K562 (cell line): ENCODE results near the gene PSMB11. TPM values are rescaled to one million over a fixed set of nuclear protein-coding genes. Genes with fewer than 3 reads are reported as not detected.
A peak's percentile ranks its signal among the peaks of the same experiment; 100 is the strongest.

ENCODE experiments used
- CBFA2T3 ChIP-seq: fragments of 450-650 bp; IDR thresholded peaks from 2 replicates; pipeline ENCODE4 v1.6.1; 2017
- DPF2 ChIP-seq: fragments of 450-650 bp; IDR thresholded peaks from 2 replicates; pipeline ENCODE4 v1.6.1; 2016
- E2F5 ChIP-seq: sonication (generic); formaldehyde crosslinking; IDR thresholded peaks from 2 replicates; pipeline ENCODE4 v1.8.0; 2022; ENCODE audit warnings: mild to moderate bottlenecking, missing genetic modification reagents
- JUND ChIP-seq, 2 experiments: IDR thresholded peaks; 2 replicates in 1 of 2; 3 replicates in 1 of 2; pipeline ENCODE4 v1.6.1; 2011; ENCODE audit warnings: borderline replicate concordance in 2 of 2, low read depth in 2 of 2, low read length in 2 of 2, improper control_type of control experiment in 1 of 2, missing biosample characterization in 1 of 2, missing genetic modification characterization in 1 of 2, missing genetic modification reagents in 1 of 2
- KDM1A ChIP-seq, 2 experiments: fragments of 450-650 bp; IDR thresholded peaks; 2 replicates each; pipeline ENCODE4 v1.6.1; 2016; ENCODE audit warnings: mild to moderate bottlenecking in 2 of 2
- MNT ChIP-seq, 2 experiments: fragments of 450-650 bp; conservative IDR thresholded peaks; 2 replicates each; pipeline ENCODE4 v1.6.1; 2017; ENCODE audit warnings: mild to moderate bottlenecking in 2 of 2, moderate library complexity in 2 of 2
- PHB2 ChIP-seq: fragments of 450-650 bp; IDR thresholded peaks from 2 replicates; pipeline ENCODE4 v1.6.1; 2017; ENCODE audit warnings: low read depth
- polyA plus RNA-seq, 8 experiments: library from polyadenylated mRNA; depleted of rRNA in 4 of 8; stranded (reverse) in 5 of 8; unstranded in 3 of 8; fragments of >200 nt; fragmentation: Nextera tagmentation in 2 of 8; fragmentation: Illumina TruSeq in 1 of 8; extraction: Ambion mirVana in 2 of 8; extraction: Trizol in 1 of 8; gene quantifications; 2 replicates each; pipeline versions ENCODE4 v1.2.1 to v1.2.3, GENCODE V29; 2011 to 2014; ENCODE audit warnings: inconsistent platforms in 1 of 8, missing spikeins in 1 of 8
- total RNA-seq, 7 experiments: library from RNA; depleted of rRNA in 6 of 7; stranded (reverse); fragments of >200 nt in 6 of 7; fragmentation: Illumina TruSeq in 2 of 7; extraction: Trizol in 2 of 7; gene quantifications; 2 replicates each; pipeline versions ENCODE4 v1.2.1 to v1.2.3, GENCODE V29; 2011 to 2021; ENCODE audit warnings: low replicate concordance in 1 of 7
- TF ChIP-seq, protein P1 (sequence below): sonication (generic); formaldehyde crosslinking; IDR thresholded peaks from 2 replicates; pipeline ENCODE4 v1.5.0; 2020; ENCODE audit warnings: missing genetic modification reagents
- TF ChIP-seq, protein P2 (sequence below): fragments of 450-650 bp; IDR thresholded peaks from 2 replicates; pipeline ENCODE4 v1.6.1; 2018; ENCODE audit not compliant: partially characterized antibody

The PSMB11 gene
- total and polyA plus RNA-seq, 9 of the 15 experiments (the other 6 are each of a cell fraction or from before 2014, with no cell fraction given) = not detected

DNA sequence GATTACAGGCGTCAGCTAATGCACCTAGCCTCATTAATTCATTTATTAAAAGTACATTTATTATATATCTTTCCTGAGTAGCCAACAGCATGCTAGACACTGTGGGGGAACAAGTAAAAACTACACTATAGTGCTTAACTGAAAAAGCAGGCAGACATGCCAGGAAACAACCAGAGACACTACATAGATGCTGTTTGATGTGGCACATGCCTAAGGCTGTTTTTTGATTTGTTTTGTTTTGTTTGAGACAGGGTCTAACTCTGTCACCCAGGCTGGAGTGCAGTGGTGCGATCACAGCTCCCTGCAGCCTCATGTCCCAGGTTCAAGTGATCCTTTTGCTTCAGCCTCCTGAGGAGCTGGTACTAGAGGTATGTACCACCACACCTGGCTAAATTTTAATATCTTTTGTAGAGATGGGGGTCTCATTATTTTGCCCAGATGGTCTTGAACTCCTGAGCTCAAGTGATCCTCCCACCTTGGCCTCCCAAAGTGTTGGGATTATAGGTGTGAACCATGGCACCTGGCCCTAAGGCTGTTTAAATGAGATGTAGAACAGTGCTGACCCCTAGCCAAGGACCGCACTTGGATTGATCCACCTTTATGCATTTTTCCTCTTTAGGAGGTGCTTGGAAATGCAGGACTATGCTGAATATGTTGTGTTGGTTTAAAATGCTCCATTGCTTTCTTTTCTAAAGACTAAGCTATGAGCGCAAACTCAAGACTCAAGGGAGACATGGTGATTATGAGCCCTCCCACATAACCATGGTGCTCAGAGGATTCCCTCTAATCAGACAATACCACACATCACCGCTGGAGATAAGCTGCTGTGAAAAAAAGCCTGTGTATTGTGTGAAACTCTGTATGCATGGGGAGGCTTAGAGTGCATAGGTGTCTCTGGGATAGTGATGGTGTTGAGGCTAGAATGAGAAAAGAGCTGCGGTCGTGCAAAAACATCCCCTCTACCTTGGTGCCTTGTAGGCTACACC lies 21.6 kb upstream of the PSMB11 start (continued):
- TF ChIP-seq KDM1A (IDR thresholded peaks at IDR 0.05) (peak; percentile 69 to 75), MNT (conservative IDR thresholded peaks at IDR 0.05) (peak in 1 of 2 experiments; percentile 35; a peak in 1 of 4 replicates), E2F5 (CRISPR knock-in tag) (no peak), CBFA2T3 (peak; percentile 90), PHB2 (0 out of 2 replicates have a peak, but pooled peaks have one; percentile 14), DPF2 (peak; percentile 94), JUND (IDR thresholded peaks at IDR 0.05; ENCODE audit: borderline replicate concordance, low read depth, low read length) (peak; percentile 45; the same call in 1 of the 2 replicates), JUND (tag; IDR thresholded peaks at IDR 0.05; ENCODE audit: borderline replicate concordance, low read depth, low read length) (no peak; the same call in 2 of the 3 replicates)
- TF ChIP-seq, protein P1, sequence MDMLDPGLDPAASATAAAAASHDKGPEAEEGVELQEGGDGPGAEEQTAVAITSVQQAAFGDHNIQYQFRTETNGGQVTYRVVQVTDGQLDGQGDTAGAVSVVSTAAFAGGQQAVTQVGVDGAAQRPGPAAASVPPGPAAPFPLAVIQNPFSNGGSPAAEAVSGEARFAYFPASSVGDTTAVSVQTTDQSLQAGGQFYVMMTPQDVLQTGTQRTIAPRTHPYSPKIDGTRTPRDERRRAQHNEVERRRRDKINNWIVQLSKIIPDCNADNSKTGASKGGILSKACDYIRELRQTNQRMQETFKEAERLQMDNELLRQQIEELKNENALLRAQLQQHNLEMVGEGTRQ (CRISPR knock-in tag) = no peak
- TF ChIP-seq, protein P2, sequence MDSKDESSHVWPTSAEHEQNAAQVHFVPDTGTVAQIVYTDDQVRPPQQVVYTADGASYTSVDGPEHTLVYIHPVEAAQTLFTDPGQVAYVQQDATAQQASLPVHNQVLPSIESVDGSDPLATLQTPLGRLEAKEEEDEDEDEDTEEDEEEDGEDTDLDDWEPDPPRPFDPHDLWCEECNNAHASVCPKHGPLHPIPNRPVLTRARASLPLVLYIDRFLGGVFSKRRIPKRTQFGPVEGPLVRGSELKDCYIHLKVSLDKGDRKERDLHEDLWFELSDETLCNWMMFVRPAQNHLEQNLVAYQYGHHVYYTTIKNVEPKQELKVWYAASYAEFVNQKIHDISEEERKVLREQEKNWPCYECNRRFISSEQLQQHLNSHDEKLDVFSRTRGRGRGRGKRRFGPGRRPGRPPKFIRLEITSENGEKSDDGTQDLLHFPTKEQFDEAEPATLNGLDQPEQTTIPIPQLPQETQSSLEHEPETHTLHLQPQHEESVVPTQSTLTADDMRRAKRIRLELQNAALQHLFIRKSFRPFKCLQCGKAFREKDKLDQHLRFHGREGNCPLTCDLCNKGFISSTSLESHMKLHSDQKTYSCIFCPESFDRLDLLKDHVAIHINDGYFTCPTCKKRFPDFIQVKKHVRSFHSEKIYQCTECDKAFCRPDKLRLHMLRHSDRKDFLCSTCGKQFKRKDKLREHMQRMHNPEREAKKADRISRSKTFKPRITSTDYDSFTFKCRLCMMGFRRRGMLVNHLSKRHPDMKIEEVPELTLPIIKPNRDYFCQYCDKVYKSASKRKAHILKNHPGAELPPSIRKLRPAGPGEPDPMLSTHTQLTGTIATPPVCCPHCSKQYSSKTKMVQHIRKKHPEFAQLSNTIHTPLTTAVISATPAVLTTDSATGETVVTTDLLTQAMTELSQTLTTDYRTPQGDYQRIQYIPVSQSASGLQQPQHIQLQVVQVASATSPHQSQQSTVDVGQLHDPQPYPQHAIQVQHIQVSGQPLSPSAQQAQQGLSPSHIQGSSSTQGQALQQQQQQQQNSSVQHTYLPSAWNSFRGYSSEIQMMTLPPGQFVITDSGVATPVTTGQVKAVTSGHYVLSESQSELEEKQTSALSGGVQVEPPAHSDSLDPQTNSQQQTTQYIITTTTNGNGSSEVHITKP = peak; percentile 94
